ENCODE data around the gene GMDS.

GMDS gene

GRCh38 chr6:1645466-1646185 is 599.8 kb downstream of the GMDS start:
- no peak overlapping the region for H3K4me3 ChIP-seq (ENCODE audit: insufficient read depth, low read depth, low read length, poor library complexity, severe bottlenecking)
- no peaks in the 10 kb centered on the region for H3K4me1 ChIP-seq (ENCODE audit: control insufficient read depth, insufficient read depth, low read length, poor library complexity, severe bottlenecking)
- no peak overlapping the region for H3K27ac ChIP-seq (ENCODE audit: insufficient read depth, low read length, poor library complexity, severe bottlenecking)
- no peaks in the 10 kb centered on the region for H3K9me3 ChIP-seq (ENCODE audit: control insufficient read depth, low read length)
- H3K36me3 ChIP-seq (ENCODE audit: control insufficient read depth, insufficient read depth, low read length), result no peaks in the 10 kb centered on the region
- DNase-seq, result no peak
- H3K27me3 ChIP-seq (replicated peaks; ENCODE audit: control insufficient read depth, insufficient read depth, low read length, poor library complexity, severe bottlenecking), result no peaks in the 10 kb centered on the region

- DNase-seq, result no peak
- Histone ChIP-seq H3K4me1 (ENCODE audit: control insufficient read depth, insufficient read depth, low read length, poor library complexity, severe bottlenecking) (no peaks in the 10 kb centered on the region), H3K27ac (ENCODE audit: insufficient read depth, low read length, poor library complexity, severe bottlenecking) (no peak overlapping the region), H3K36me3 (ENCODE audit: control insufficient read depth, insufficient read depth, low read length) (no peaks in the 10 kb centered on the region), H3K27me3 (replicated peaks; ENCODE audit: control insufficient read depth, insufficient read depth, low read length, poor library complexity, severe bottlenecking) (no peaks in the 10 kb centered on the region), H3K9me3 (ENCODE audit: control insufficient read depth, low read length) (no peaks in the 10 kb centered on the region), H3K4me3 (ENCODE audit: insufficient read depth, low read depth, low read length, poor library complexity, severe bottlenecking) (no peak overlapping the region)
Observed at GRCh38 chr6:1644516-1645060, 600.8 kb downstream of the GMDS start.

GRCh38 chr6:1643830-1644445 is 601.5 kb downstream of the GMDS start:
- H3K4me1 ChIP-seq (ENCODE audit: control insufficient read depth, insufficient read depth, low read length, poor library complexity, severe bottlenecking), result no peaks in the 10 kb centered on the region
- H3K4me3 ChIP-seq (ENCODE audit: insufficient read depth, low read depth, low read length, poor library complexity, severe bottlenecking), result no peak overlapping the region
- H3K27ac ChIP-seq (ENCODE audit: insufficient read depth, low read length, poor library complexity, severe bottlenecking), result no peak overlapping the region
- DNase-seq, result no peak
- no peaks in the 10 kb centered on the region for H3K36me3 ChIP-seq (ENCODE audit: control insufficient read depth, insufficient read depth, low read length)
- no peaks in the 10 kb centered on the region for H3K9me3 ChIP-seq (ENCODE audit: control insufficient read depth, low read length)
- H3K27me3 ChIP-seq (replicated peaks; ENCODE audit: control insufficient read depth, insufficient read depth, low read length, poor library complexity, severe bottlenecking), result no peaks in the 10 kb centered on the region

- no peak overlapping the region for H3K27ac ChIP-seq (ENCODE audit: insufficient read depth, low read length, poor library complexity, severe bottlenecking)
- H3K4me1 ChIP-seq (ENCODE audit: control insufficient read depth, insufficient read depth, low read length, poor library complexity, severe bottlenecking), result no peaks in the 10 kb centered on the region
- no peaks in the 10 kb centered on the region for H3K36me3 ChIP-seq (ENCODE audit: control insufficient read depth, insufficient read depth, low read length)
- no peaks in the 10 kb centered on the region for H3K27me3 ChIP-seq (replicated peaks; ENCODE audit: control insufficient read depth, insufficient read depth, low read length, poor library complexity, severe bottlenecking)
- H3K4me3 ChIP-seq (ENCODE audit: insufficient read depth, low read depth, low read length, poor library complexity, severe bottlenecking), result no peak overlapping the region
- no peak for DNase-seq
- H3K9me3 ChIP-seq (ENCODE audit: control insufficient read depth, low read length), result no peaks in the 10 kb centered on the region
Observed at GRCh38 chr6:1643111-1643510, 602.3 kb downstream of the GMDS start.

- Histone ChIP-seq H3K27ac (ENCODE audit: insufficient read depth, low read length, poor library complexity, severe bottlenecking) (no peak overlapping the region), H3K36me3 (ENCODE audit: control insufficient read depth, insufficient read depth, low read length) (no peaks in the 10 kb centered on the region), H3K9me3 (ENCODE audit: control insufficient read depth, low read length) (no peaks in the 10 kb centered on the region), H3K4me1 (ENCODE audit: control insufficient read depth, insufficient read depth, low read length, poor library complexity, severe bottlenecking) (no peaks in the 10 kb centered on the region), H3K27me3 (replicated peaks; ENCODE audit: control insufficient read depth, insufficient read depth, low read length, poor library complexity, severe bottlenecking) (no peaks in the 10 kb centered on the region), H3K4me3 (ENCODE audit: insufficient read depth, low read depth, low read length, poor library complexity, severe bottlenecking) (no peak overlapping the region)
- DNase-seq, result no peak
Observed at GRCh38 chr6:1641343-1641885, 604.0 kb downstream of the GMDS start.

- Histone ChIP-seq H3K4me3 (ENCODE audit: insufficient read depth, low read depth, low read length, poor library complexity, severe bottlenecking) (no peak overlapping the region), H3K9me3 (ENCODE audit: control insufficient read depth, low read length) (no peaks in the 10 kb centered on the region), H3K27ac (ENCODE audit: insufficient read depth, low read length, poor library complexity, severe bottlenecking) (no peak overlapping the region), H3K4me1 (ENCODE audit: control insufficient read depth, insufficient read depth, low read length, poor library complexity, severe bottlenecking) (no peaks in the 10 kb centered on the region), H3K27me3 (replicated peaks; ENCODE audit: control insufficient read depth, insufficient read depth, low read length, poor library complexity, severe bottlenecking) (no peaks in the 10 kb centered on the region), H3K36me3 (ENCODE audit: control insufficient read depth, insufficient read depth, low read length) (no peaks in the 10 kb centered on the region)
- no peak for DNase-seq
Observed at GRCh38 chr6:1640476-1640875, 604.9 kb downstream of the GMDS start.

GRCh38 chr6:1639430-1639829 is 606.0 kb downstream of the GMDS start:
- Histone ChIP-seq H3K36me3 (ENCODE audit: control insufficient read depth, insufficient read depth, low read length) (no peaks in the 10 kb centered on the region), H3K27ac (ENCODE audit: insufficient read depth, low read length, poor library complexity, severe bottlenecking) (no peak overlapping the region), H3K4me3 (ENCODE audit: insufficient read depth, low read depth, low read length, poor library complexity, severe bottlenecking) (no peak overlapping the region), H3K9me3 (ENCODE audit: control insufficient read depth, low read length) (no peaks in the 10 kb centered on the region), H3K4me1 (ENCODE audit: control insufficient read depth, insufficient read depth, low read length, poor library complexity, severe bottlenecking) (no peaks in the 10 kb centered on the region), H3K27me3 (replicated peaks; ENCODE audit: control insufficient read depth, insufficient read depth, low read length, poor library complexity, severe bottlenecking) (no peaks in the 10 kb centered on the region)
- DNase-seq, result no peak

GRCh38 chr6:1636971-1637871 is 608.2 kb downstream of the GMDS start:
- no peaks in the 10 kb centered on the region for H3K27me3 ChIP-seq (replicated peaks; ENCODE audit: control insufficient read depth, insufficient read depth, low read length, poor library complexity, severe bottlenecking)
- H3K4me3 ChIP-seq (ENCODE audit: insufficient read depth, low read depth, low read length, poor library complexity, severe bottlenecking), result no peak overlapping the region
- no peaks in the 10 kb centered on the region for H3K4me1 ChIP-seq (ENCODE audit: control insufficient read depth, insufficient read depth, low read length, poor library complexity, severe bottlenecking)
- H3K9me3 ChIP-seq (ENCODE audit: control insufficient read depth, low read length), result no peaks in the 10 kb centered on the region
- H3K27ac ChIP-seq (ENCODE audit: insufficient read depth, low read length, poor library complexity, severe bottlenecking), result no peak overlapping the region
- no peak for DNase-seq
- no peaks in the 10 kb centered on the region for H3K36me3 ChIP-seq (ENCODE audit: control insufficient read depth, insufficient read depth, low read length)

- H3K4me1 ChIP-seq (ENCODE audit: control insufficient read depth, insufficient read depth, low read length, poor library complexity, severe bottlenecking), result no peaks in the 10 kb centered on the region
Observed at GRCh38 chr6:1636272-1636825, 609.1 kb downstream of the GMDS start.

More at GRCh38 chr6:1636272-1636825, 609.1 kb downstream of the GMDS start:
- no peak for DNase-seq
- no peak overlapping the region for H3K4me3 ChIP-seq (ENCODE audit: insufficient read depth, low read depth, low read length, poor library complexity, severe bottlenecking)
- H3K27me3 ChIP-seq (replicated peaks; ENCODE audit: control insufficient read depth, insufficient read depth, low read length, poor library complexity, severe bottlenecking), result no peaks in the 10 kb centered on the region
- no peak overlapping the region for H3K27ac ChIP-seq (ENCODE audit: insufficient read depth, low read length, poor library complexity, severe bottlenecking)
- no peaks in the 10 kb centered on the region for H3K9me3 ChIP-seq (ENCODE audit: control insufficient read depth, low read length)
- no peaks in the 10 kb centered on the region for H3K36me3 ChIP-seq (ENCODE audit: control insufficient read depth, insufficient read depth, low read length)
